Measurements from ENCODE around the gene OSBPL2.

OSBPL2 gene

DNA sequence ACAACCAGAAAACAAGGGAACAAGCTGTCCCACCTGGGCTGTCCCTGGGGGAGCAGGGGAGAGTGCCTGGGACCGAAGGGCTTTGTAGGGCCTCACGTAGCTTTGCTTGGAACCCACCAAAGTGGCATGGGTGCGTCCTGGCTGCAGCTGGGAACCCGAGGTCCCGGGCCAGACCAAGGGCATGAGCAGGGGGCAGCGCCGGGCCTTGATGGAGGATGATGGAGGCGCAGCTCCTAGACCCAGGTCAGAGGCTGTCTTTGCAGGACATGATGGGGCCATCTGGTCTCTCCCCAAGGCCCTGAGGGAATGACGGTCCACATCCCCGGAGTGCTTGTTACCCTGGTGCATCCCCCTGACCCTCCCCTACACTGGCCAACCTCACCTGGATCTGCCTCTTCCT, 7.6 kb upstream of the OSBPL2 start:
- no peaks in the 10 kb centered on the region for H3K27me3 ChIP-seq (ENCODE audit: insufficient read depth, low read depth, severe bottlenecking)
- no peaks in the 10 kb centered on the region for H3K36me3 ChIP-seq
- no peak for TF ChIP-seq CTCF (IDR thresholded peaks at IDR 0.05; ENCODE audit: low read depth, low read length)
- H3K9me3 ChIP-seq (ENCODE audit: severe bottlenecking), result peaks cover 3% of the 10 kb centered on the region
- H3K27ac ChIP-seq, result no peak overlapping the region
- DNase-seq, result no peak
- H3K4me3 ChIP-seq (ENCODE audit: low read depth, low read length), result no peak overlapping the region

DNA sequence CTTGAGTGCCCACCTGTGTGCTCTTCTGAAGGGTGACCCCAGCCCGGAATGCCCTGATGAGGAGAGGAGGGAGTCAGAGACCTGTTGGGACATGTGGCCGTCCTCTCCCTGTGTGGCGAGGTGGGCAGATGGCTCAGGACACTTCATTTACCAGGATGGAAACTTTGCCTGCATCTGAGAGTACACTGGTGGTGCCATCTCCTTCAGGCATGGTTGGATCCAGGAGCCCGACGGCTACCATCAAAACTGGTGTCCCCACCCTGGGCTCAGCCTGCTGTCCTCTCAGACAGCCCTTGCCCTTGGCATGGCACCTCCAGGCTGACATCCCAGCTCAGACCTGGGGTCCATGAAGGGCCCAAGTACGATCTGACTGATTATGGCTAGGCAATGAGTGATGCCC, 7.0 kb upstream of the OSBPL2 start:
- no peak for TF ChIP-seq CTCF (IDR thresholded peaks at IDR 0.05; ENCODE audit: low read depth, low read length)
- Histone ChIP-seq H3K27me3 (ENCODE audit: insufficient read depth, low read depth, severe bottlenecking) (no peaks in the 10 kb centered on the region), H3K9me3 (ENCODE audit: severe bottlenecking) (peaks cover 3% of the 10 kb centered on the region), H3K27ac (no peak overlapping the region), H3K4me3 (ENCODE audit: low read depth, low read length) (no peak overlapping the region), H3K36me3 (no peaks in the 10 kb centered on the region)
- no peak for DNase-seq

DNA sequence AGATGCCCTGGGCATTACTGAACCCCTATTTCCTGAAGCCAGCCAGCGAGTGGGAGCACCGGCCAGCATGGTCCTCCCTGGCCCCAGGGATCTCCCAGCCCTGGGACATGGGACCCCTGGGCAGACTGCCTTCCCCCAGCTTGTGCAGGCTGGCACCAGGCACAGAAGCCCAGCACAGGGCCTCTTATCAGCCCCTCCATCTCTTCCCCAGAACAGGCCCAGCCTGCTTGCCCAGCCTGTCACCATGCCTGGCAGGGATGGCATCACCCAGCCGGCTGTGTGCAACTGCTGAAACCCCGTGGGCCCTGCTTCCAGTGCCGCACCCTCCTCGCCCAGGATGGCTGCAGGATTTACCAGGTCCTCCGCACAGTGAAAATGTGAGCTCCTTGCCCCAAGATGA, 6.1 kb upstream of the OSBPL2 start:
- H3K36me3 ChIP-seq, result no peaks in the 10 kb centered on the region
- no peak overlapping the region for H3K27ac ChIP-seq
- no peak overlapping the region for H3K4me3 ChIP-seq (ENCODE audit: low read depth, low read length)
- H3K27me3 ChIP-seq (ENCODE audit: insufficient read depth, low read depth, severe bottlenecking), result no peaks in the 10 kb centered on the region
- TF ChIP-seq CTCF (IDR thresholded peaks at IDR 0.05; ENCODE audit: low read depth, low read length), result no peak
- peaks cover 3% of the 10 kb centered on the region for H3K9me3 ChIP-seq (ENCODE audit: severe bottlenecking)
- no peak for DNase-seq

DNA sequence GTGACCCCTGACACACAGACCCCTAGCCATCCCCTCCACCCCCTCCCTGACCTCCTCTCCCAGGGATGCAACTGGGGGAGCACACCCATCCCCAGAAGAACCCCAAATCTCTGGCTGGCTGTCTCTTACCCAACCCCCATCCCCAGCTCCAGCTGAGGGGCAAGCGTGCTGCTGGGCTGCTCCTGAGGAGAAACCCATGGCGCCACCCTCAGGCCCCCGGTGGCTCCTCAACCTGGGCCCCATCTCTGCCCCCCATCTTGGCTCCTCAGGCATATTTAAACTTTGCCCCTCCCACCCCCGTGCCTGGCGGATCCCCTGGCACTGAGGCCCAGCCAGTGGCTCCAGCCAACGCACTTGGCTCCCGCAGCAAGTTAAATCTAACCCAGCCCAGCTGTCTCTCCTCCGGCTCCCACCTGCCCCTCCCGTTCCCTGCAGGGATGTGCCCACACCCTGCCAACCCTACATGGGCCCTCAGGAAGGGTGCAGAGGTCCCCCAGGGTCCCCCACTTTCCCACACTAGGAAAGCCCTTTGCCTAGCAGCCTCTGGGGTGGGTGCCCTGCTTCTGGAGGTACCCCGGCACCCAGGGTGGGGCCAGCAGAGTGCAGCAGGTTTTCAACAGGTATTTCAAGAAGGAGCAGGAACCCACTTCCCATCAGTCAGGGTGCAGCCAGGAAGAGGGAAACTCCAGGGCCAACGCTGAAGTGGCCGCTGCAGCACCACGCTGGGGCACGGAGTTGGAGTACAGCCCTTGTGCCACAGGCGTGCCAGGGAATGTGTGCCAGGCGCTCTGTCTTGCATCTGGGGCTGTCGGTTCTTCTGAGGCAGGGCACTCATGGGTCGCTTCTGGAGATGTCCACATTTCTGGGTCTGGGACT, 5.3 kb upstream of the OSBPL2 start:
- no peaks in the 10 kb centered on the region for H3K27me3 ChIP-seq (ENCODE audit: insufficient read depth, low read depth, severe bottlenecking)

DNA sequence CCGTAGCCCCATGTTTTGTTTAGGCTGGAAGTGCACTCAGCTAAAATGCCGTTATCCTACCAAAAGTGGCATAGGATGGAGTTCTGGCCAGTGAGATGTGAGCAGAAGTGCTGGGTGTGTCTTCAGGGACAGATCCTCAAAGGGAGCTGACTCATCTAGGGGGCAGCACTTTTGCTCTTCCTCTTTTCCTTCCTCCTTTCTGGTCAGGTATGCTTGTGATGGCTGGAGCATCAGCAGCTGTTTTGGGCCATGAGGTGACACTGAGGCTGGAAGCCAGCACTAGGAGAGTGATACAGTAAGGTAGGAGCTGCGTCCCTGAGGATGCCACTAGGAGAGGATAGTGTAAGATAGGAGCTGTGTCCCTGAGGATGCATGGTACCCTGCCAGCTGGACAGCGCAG, 4.6 kb upstream of the OSBPL2 start:
- no peak for DNase-seq
- TF ChIP-seq CTCF (IDR thresholded peaks at IDR 0.05; ENCODE audit: low read depth, low read length), result no peak
- no peaks in the 10 kb centered on the region for H3K27me3 ChIP-seq (ENCODE audit: insufficient read depth, low read depth, severe bottlenecking)
- no peaks in the 10 kb centered on the region for H3K36me3 ChIP-seq
- no peak overlapping the region for H3K27ac ChIP-seq
- peaks cover 3% of the 10 kb centered on the region for H3K9me3 ChIP-seq (ENCODE audit: severe bottlenecking)
- no peak overlapping the region for H3K4me3 ChIP-seq (ENCODE audit: low read depth, low read length)

More for the DNA sequence above, 5.3 kb upstream of the OSBPL2 start:
- TF ChIP-seq CTCF (IDR thresholded peaks at IDR 0.05; ENCODE audit: low read depth, low read length), result no peak
- Histone ChIP-seq H3K4me3 (ENCODE audit: low read depth, low read length) (no peak overlapping the region), H3K9me3 (ENCODE audit: severe bottlenecking) (peaks cover 3% of the 10 kb centered on the region), H3K27ac (no peak overlapping the region), H3K36me3 (no peaks in the 10 kb centered on the region)
- DNase-seq, result no peak

DNA sequence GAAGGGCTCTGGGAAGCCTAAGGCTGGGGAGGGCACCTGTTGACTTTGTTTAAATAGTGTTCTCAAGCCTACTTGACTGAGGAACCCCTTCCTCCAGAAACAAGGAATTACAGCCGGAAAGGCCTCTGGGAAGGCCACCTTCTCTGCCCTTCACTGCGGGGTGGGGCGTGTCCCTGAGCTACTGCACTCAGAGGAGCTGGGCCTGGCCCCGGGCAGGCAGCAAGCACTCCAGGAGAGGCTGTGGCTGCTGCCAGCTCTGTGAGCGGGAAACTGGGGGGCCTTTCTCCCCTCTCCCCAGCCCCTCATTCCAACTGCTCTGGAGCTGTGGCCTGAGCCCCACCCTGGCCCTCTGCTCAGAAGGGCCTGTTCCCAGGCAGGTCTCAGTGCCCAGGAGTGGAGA, 4.0 kb upstream of the OSBPL2 start:
- no peak for TF ChIP-seq CTCF (IDR thresholded peaks at IDR 0.05; ENCODE audit: low read depth, low read length)

More for the DNA sequence above, 4.0 kb upstream of the OSBPL2 start:
- H3K9me3 ChIP-seq (ENCODE audit: severe bottlenecking), result peaks cover 3% of the 10 kb centered on the region
- H3K27me3 ChIP-seq (ENCODE audit: insufficient read depth, low read depth, severe bottlenecking), result no peaks in the 10 kb centered on the region
- no peak overlapping the region for H3K4me3 ChIP-seq (ENCODE audit: low read depth, low read length)
- H3K27ac ChIP-seq, result no peak overlapping the region
- DNase-seq, result no peak
- H3K36me3 ChIP-seq, result no peaks in the 10 kb centered on the region

Measured in WERI-Rb-1 (cell line).